ENCODE results near the gene PDE1A.

DNA sequence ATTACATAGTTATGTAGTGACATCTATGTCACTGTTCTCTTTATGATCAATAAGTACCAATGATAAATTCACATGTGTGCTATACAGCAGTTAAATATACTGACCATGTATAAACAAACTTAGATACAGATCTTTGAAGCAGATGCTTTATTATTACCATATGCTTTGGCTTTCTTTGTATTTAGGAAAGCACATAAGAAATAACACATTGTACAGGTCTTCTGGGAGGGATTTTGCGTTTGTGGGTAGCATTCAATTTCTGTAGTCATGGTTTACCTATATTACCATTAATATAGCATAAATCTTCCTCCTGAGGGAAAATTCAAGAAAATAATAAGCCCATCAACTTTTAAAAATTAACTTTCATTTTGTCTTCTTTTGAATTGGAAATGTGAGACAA, 1.6 kb upstream of the PDE1A start:
- TF ChIP-seq POLR2A (IDR thresholded peaks at IDR 0.05; ENCODE audit: low read depth, low read length): no peak
- TF ChIP-seq RCOR1 (IDR thresholded peaks at IDR 0.05; ENCODE audit: insufficient replicate concordance, low read length): no peak
- TF ChIP-seq, protein P1, sequence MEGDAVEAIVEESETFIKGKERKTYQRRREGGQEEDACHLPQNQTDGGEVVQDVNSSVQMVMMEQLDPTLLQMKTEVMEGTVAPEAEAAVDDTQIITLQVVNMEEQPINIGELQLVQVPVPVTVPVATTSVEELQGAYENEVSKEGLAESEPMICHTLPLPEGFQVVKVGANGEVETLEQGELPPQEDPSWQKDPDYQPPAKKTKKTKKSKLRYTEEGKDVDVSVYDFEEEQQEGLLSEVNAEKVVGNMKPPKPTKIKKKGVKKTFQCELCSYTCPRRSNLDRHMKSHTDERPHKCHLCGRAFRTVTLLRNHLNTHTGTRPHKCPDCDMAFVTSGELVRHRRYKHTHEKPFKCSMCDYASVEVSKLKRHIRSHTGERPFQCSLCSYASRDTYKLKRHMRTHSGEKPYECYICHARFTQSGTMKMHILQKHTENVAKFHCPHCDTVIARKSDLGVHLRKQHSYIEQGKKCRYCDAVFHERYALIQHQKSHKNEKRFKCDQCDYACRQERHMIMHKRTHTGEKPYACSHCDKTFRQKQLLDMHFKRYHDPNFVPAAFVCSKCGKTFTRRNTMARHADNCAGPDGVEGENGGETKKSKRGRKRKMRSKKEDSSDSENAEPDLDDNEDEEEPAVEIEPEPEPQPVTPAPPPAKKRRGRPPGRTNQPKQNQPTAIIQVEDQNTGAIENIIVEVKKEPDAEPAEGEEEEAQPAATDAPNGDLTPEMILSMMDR (conservative IDR thresholded peaks at IDR 0.05; ENCODE audit: low read depth, low read length): no peak
- no peak for TF ChIP-seq MAZ (IDR thresholded peaks at IDR 0.05; ENCODE audit: borderline replicate concordance, low read depth, low read length)
- TF ChIP-seq NFE2L2 (IDR thresholded peaks at IDR 0.05; ENCODE audit: low read depth, low read length): no peak
- TF ChIP-seq RFX5 (IDR thresholded peaks at IDR 0.05; ENCODE audit: low read depth, low read length): no peak
- TF ChIP-seq BHLHE40 (IDR thresholded peaks at IDR 0.05; ENCODE audit: low read depth, low read length): no peak
- TF ChIP-seq FOS (IDR thresholded peaks at IDR 0.05; ENCODE audit: low read depth, low read length): no peak
- no peak for TF ChIP-seq CHD1 (IDR thresholded peaks at IDR 0.05; ENCODE audit: low read depth, low read length)
